ENCODE measurements around the gene TRAIP.
"Not testable (repeated sequence)": the region's sequence is repeated elsewhere in the genome, so short reads cannot be mapped to it uniquely, and the experiment has no call there.

The TRAIP gene

GRCh38 chr3:49856181-49857005, at the start of gene TRAIP:
Gene TRAIP (minus strand): TSS chr3:49856564. CDS start chr3:49856453, 111 bp downstream.
- DNase-seq: peak; percentile 92

GRCh38 chr3:49904448-49904847, 48.1 kb upstream of the TRAIP start:
- not testable (repeated sequence) for DNase-seq

GRCh38 chr3:49903451-49904424, 47.4 kb upstream of the TRAIP start, which contains the start of gene MST1R:
Gene MST1R (minus strand): TSS chr3:49903873. CDS start chr3:49903609, 264 bp downstream.
- DNase-seq: no peak

- DNase-seq: no peak
These were observed 46.4 kb upstream of the TRAIP start for GRCh38 chr3:49902511-49903345.

- no peak for DNase-seq
These were observed 45.3 kb upstream of the TRAIP start for GRCh38 chr3:49901366-49902339.

- peak; percentile 35 for DNase-seq
These were observed 44.3 kb upstream of the TRAIP start for GRCh38 chr3:49900491-49901153.

- no peak for DNase-seq
These were observed 43.5 kb upstream of the TRAIP start for GRCh38 chr3:49899815-49900214.

- no peak for DNase-seq
These were observed 42.6 kb upstream of the TRAIP start for GRCh38 chr3:49898991-49899390.

- DNase-seq: no peak
These were observed 40.0 kb upstream of the TRAIP start for GRCh38 chr3:49896345-49896744.

- no peak for DNase-seq
These were observed 39.4 kb upstream of the TRAIP start for GRCh38 chr3:49895791-49896190.

- DNase-seq: no peak
These were observed 32.9 kb upstream of the TRAIP start for GRCh38 chr3:49889296-49889695.

GRCh38 chr3:49886922-49887265, 30.5 kb upstream of the TRAIP start:
- DNase-seq: no peak

GRCh38 chr3:49883998-49884397, 27.6 kb upstream of the TRAIP start:
- no peak for DNase-seq

- no peak for DNase-seq
These were observed 25.8 kb upstream of the TRAIP start for GRCh38 chr3:49882166-49882565.

- no peak for DNase-seq
These were observed 24.4 kb upstream of the TRAIP start for GRCh38 chr3:49880581-49881315.

GRCh38 chr3:49879721-49880120, 23.4 kb upstream of the TRAIP start:
- no peak for DNase-seq

GRCh38 chr3:49878686-49879085, 22.3 kb upstream of the TRAIP start:
- no peak for DNase-seq

GRCh38 chr3:49877716-49878115, 21.4 kb upstream of the TRAIP start:
- no peak for DNase-seq

GRCh38 chr3:49876567-49876966, 20.2 kb upstream of the TRAIP start:
- no peak for DNase-seq

- DNase-seq: no peak
These were observed 17.3 kb upstream of the TRAIP start for GRCh38 chr3:49873623-49874022.
